H1 (cell line): ENCODE data around the gene DBX1.

Source experiments
- CTCF ChIP-seq, 3 experiments: IDR thresholded peaks; 1 replicate in 2 of 3; 2 replicates in 1 of 3; pipeline versions ENCODE4 v1.5.1 to v1.6.1; 2011; ENCODE audit warnings: low read length in 3 of 3, mild to moderate bottlenecking in 3 of 3, inconsistent platforms in 2 of 3, low read depth in 1 of 3, moderate library complexity in 1 of 3; ENCODE audit not compliant: insufficient read depth in 1 of 3; ENCODE audit errors: control extremely low read depth in 1 of 3
- PHF8 ChIP-seq: fragments of 200-600 bp; sonication (generic); conservative IDR thresholded peaks from 2 replicates; pipeline ENCODE4 v1.7.1; 2012; ENCODE audit warnings: low read depth, mild to moderate bottlenecking, inconsistent platforms, low read length, moderate library complexity
- SRF ChIP-seq: IDR thresholded peaks from 2 replicates; pipeline ENCODE4 v1.6.1; 2011; ENCODE audit warnings: mild to moderate bottlenecking, low read depth, low read length, moderate library complexity

DNA sequence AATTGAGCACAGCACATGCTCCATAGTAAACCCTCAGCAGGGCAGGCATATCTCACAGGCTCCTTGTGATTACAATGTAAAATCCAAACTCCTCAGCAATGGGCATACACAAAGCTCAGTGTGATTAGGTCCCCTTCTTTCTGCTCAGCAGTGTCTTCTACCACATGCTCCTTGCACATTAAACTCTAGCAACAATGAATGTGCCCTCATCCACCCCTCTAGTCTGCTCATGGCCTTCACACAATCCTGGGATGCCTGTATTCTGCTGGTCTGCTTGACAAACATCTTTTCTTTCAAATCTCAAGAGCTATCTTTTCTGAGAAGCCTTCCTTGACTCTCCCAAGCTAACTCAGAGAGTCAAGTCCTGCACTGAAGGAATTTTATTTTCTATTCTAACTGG lies 32.4 kb upstream of the DBX1 start:
- TF ChIP-seq PHF8, result no peak
- TF ChIP-seq SRF, result no peak
- no peak for TF ChIP-seq CTCF (IDR thresholded peaks at IDR 0.05; ENCODE audit: control extremely low read depth in 1 of 3, insufficient read depth in 1 of 3, low read depth in 1 of 3, low read length in 3 of 3)
